Adrenal gland (tissue), 12 donors: ENCODE results near the gene CERS3. TPM values are rescaled to one million over a fixed set of nuclear protein-coding genes. Genes with fewer than 3 reads are reported as not detected.

Source experiments
- DNase-seq, 7 donors: peaks; one replicate each; pipeline ENCODE4 v3.0.0-alpha.2; 2019 to 2020
- H3K27ac ChIP-seq, 5 donors: fragments of 200-600 bp; sonication (generic) in 4 of 5; 1 replicate in 3 of 5; 2 replicates in 2 of 5; pipeline versions ENCODE4 v1.5.1 to v1.8.0; 2016 to 2020; ENCODE audit warnings: mild to moderate bottlenecking in 1 of 5
- H3K27me3 ChIP-seq: fragments of 200-600 bp; 2 replicates; pipeline ENCODE4 v1.8.0; 2021
- H3K36me3 ChIP-seq, 2 donors: fragments of 200-600 bp; replicated peaks in 1 of 2; 1 replicate in 1 of 2; 2 replicates in 1 of 2; pipeline versions ENCODE4 v1.5.1 to v1.8.0; 2018 to 2022
- H3K4me1 ChIP-seq, 2 donors: fragments of 200-600 bp; replicated peaks in 1 of 2; 1 replicate in 1 of 2; 2 replicates in 1 of 2; pipeline versions ENCODE4 v1.5.1 to v1.8.0; 2018 to 2021
- H3K4me3 ChIP-seq, 4 donors: fragments of 200-600 bp; sonication (generic) in 3 of 4; one replicate each; pipeline ENCODE4 v1.5.1; 2016 to 2018
- H3K9me3 ChIP-seq, 3 donors: fragments of 200-600 bp; sonication (generic) in 1 of 3; replicated peaks in 1 of 3; 1 replicate in 2 of 3; 2 replicates in 1 of 3; pipeline versions ENCODE4 v1.5.1 to v1.8.0; 2016 to 2021
- CTCF ChIP-seq, 6 experiments: fragments of 450-650 bp in 4 of 6; fragments of 200-600 bp in 2 of 6; sonication (generic) in 1 of 6; IDR thresholded peaks; 1 replicate in 5 of 6; 2 replicates in 1 of 6; pipeline versions ENCODE4 v1.5.1 to v1.8.0; 2016 to 2021; ENCODE audit warnings: antibody characterized with exemption in 6 of 6, mild to moderate bottlenecking in 2 of 6, moderate library complexity in 1 of 6
- POLR2A ChIP-seq, 2 donors: fragments of 450-650 bp; IDR thresholded peaks; one replicate each; pipeline ENCODE4 v1.6.1; 2017; ENCODE audit warnings: antibody characterized with exemption in 2 of 2, mild to moderate bottlenecking in 2 of 2, moderate library complexity in 1 of 2
- WGBS, 4 donors: extraction: QIAGEN DNeasy Blood & Tissue Kit in 2 of 4; methylation state at CpG; one replicate each; pipeline versions ENCODE4 v1.1.5 to v1.1.7; 2013 to 2017; 5-methylcytosine and 5-hydroxymethylcytosine counted together
- intact Hi-C, 2 donors: fragments of 100-400 bp; cut with DNase I; formaldehyde crosslinking; loops; one replicate each; pipeline versions ENCODE4 v1.14.1 to v1.15.0; 2022 to 2023
- polyA plus RNA-seq, 3 donors: library from polyadenylated mRNA; stranded (reverse); fragments of 200-250 nt in 2 of 3; fragments of 350-450 nt in 1 of 3; fragmentation: Illumina TruSeq in 1 of 3; extraction: RNeasy Lipid Tissue Mini Kit (QIAGEN cat#74804) in 1 of 3; gene quantifications; one replicate each; pipeline ENCODE4 v1.2.3, GENCODE V29; 2013 to 2014
- total RNA-seq, 9 donors: library from RNA; depleted of rRNA in 4 of 9; stranded (reverse); fragments of >200 nt in 4 of 9; fragments of 120-200 nt in 1 of 9; fragmentation: NEBNext Ultra II Directional in 1 of 9; extraction: Animal tissue kit (Norgen Biotek cat#: 25700) in 1 of 9; gene quantifications; one replicate each; pipeline versions ENCODE4 v1.1.0 to v1.2.4, GENCODE V29; 2013 to 2023
- donor health status: healthy with polysubstance abuse.
- donor health status: Bipolar disorder and iron deficiency.
- donor health status: DM: yes; HTN: yes; CAD: no.
- donor health status: DM: no; HTN: no; CAD: no.
- donor health status: DM: no; HTN: no; CAD: no.
- donor health status: DM: yes; HTN: yes; CAD: no.

CERS3 gene
- total and polyA plus RNA-seq, 12 donors: 0.07 to 0.08 TPM; not detected in 10

DNA sequence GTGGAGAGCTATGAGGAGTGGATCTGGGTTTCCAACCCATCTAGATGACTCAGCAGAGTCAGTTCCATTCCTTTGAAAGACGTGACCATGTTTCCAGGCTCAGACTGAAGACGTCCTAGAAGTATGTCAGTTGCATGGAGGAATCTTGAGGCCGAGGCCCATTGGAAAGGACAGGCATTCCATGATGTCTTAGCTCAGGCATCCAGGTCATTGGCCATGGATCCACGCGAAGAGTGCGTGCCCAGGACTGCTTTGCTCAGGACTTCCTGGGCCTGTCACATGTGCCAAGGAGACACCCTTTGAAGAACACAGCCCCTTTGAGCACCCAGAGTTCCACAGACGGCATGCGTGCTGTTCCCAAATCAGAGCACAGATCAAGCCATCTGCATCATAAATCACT, 94.7 kb downstream of the CERS3 start:
- WGBS, 4 donors: 80 to 95% (median 90%) methylated on average over 3 to 8 of the region's 8 CpGs
- intact Hi-C loops: no loop called here
- no peaks in the 10 kb centered on the region for H3K36me3 ChIP-seq

DNA sequence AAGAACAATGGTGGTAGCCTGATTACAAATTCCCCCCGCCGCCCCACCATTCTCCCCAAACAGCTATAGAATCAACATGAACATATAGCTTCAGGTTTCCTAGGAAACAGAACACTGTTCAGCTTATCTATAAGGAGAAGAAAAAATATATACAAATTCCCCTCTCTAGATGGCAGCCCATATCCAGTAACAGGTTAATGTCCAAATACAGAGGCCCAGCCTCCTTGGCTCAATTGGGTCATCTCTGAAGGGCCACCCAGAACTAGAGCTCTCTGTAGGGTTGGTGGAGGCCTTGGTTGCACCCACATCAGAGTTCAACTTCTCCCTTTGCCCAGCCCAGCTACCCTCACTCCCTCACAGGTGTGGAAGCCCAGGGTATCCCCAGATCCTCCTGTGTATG, 95.4 kb downstream of the CERS3 start:
- no peaks in the 10 kb centered on the region for H3K9me3 ChIP-seq
- H3K27ac ChIP-seq: no peak overlapping the region
- 89 to 100% (median 97%) methylated on average over 2 of the region's 2 CpGs for WGBS, 4 donors
- H3K27me3 ChIP-seq: no peaks in the 10 kb centered on the region
- H3K36me3 ChIP-seq: no peaks in the 10 kb centered on the region
- TF ChIP-seq POLR2A (IDR thresholded peaks at IDR 0.05) (no peak), CTCF (IDR thresholded peaks at IDR 0.05) (no peak)
- no peaks in the 10 kb centered on the region for H3K4me1 ChIP-seq
- no peak for DNase-seq
- no peak overlapping the region for H3K4me3 ChIP-seq
- intact Hi-C loops: no loop called here

More for the DNA sequence above, 94.7 kb downstream of the CERS3 start:
- H3K4me1 ChIP-seq: no peaks in the 10 kb centered on the region
- DNase-seq: no peak
- no peaks in the 10 kb centered on the region for H3K9me3 ChIP-seq
- H3K27ac ChIP-seq: no peak overlapping the region
- no peak overlapping the region for H3K4me3 ChIP-seq
- TF ChIP-seq POLR2A (IDR thresholded peaks at IDR 0.05) (no peak), CTCF (IDR thresholded peaks at IDR 0.05) (no peak)
- no peaks in the 10 kb centered on the region for H3K27me3 ChIP-seq

- no peaks in the 10 kb centered on the region for H3K27me3 ChIP-seq
- DNase-seq: no peak
- TF ChIP-seq CTCF (IDR thresholded peaks at IDR 0.05): no peak
- no peak for TF ChIP-seq POLR2A (IDR thresholded peaks at IDR 0.05)
- H3K4me3 ChIP-seq: no peak overlapping the region
- H3K9me3 ChIP-seq: no peaks in the 10 kb centered on the region
- intact Hi-C loops: no loop called here
- no peaks in the 10 kb centered on the region for H3K4me1 ChIP-seq
- H3K36me3 ChIP-seq: no peaks in the 10 kb centered on the region
- WGBS, 4 donors: 79 to 94% (median 84%) methylated on average over 1 of the region's 1 CpG
- H3K27ac ChIP-seq: no peak overlapping the region
Observed at GRCh38 chr15:100430411-100430810, 98.3 kb downstream of the CERS3 start.

DNA sequence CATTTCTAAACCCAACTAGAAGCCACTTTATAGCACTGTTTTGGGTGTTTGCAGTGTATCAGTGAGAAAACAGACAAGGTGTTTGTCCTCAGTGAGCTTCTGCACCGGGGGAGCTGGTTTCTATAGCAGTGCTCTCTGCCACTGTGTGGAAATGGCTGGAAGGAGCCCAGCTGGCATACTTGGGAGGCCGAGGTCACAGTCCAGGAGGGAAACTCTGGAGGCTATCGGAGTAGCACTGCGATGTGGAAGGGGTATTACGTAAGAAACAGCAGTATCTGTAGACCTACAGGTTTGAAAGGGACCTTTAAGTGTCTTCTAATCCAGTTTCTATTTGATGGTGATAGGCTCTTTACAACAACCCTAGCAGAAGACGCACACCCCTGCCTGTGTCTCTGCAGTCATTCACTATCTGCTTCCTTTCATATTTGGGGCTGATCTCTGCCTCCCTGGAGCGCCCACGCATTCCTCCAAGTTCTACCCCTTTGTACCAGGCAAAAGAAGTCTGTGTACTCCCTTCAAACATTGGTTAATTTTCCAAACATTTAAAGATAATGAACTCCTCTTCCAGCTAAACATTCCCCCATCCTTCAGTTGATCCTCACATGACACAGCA, 99.5 kb downstream of the CERS3 start:
- no peak overlapping the region for H3K4me3 ChIP-seq
- no peaks in the 10 kb centered on the region for H3K4me1 ChIP-seq
- DNase-seq: peak in 5 of 7 donors; percentile 16 to 52 (median 31)
- intact Hi-C loops: no loop called here
- no peaks in the 10 kb centered on the region for H3K36me3 ChIP-seq
- 65 to 74% (median 69%) methylated on average over 8 of the region's 8 CpGs for WGBS, 4 donors
- H3K27ac ChIP-seq: no peak overlapping the region
- H3K9me3 ChIP-seq: no peaks in the 10 kb centered on the region
- TF ChIP-seq CTCF (IDR thresholded peaks at IDR 0.05) (no peak), POLR2A (IDR thresholded peaks at IDR 0.05) (no peak)
- no peaks in the 10 kb centered on the region for H3K27me3 ChIP-seq
